Activated CD4-positive, alpha-beta T cell treated with anti-CD3 and anti-CD28 coated beads, Interleukin-2, amount 50 U/mL, for 48 hours (primary cell): ENCODE data around the gene EVA1A.

ENCODE experiments used
- DNase-seq, 2 experiments: peaks; one replicate each; pipeline ENCODE4 v3.0.0-alpha.2; 2020

EVA1A gene

GRCh38 chr2:75560768-75561565 lies at the start of gene EVA1A:
Gene EVA1A (minus strand): TSS chr2:75560939. CDS start chr2:75518140, 42,799 bp downstream.
- peak; percentile 17 to 21 for DNase-seq

- DNase-seq, result no peak
Observed at GRCh38 chr2:75609937-75610508, 49.3 kb upstream of the EVA1A start.

- DNase-seq, result no peak
Observed at GRCh38 chr2:75609334-75609689, 48.6 kb upstream of the EVA1A start.

- peak; percentile 51 to 57 for DNase-seq
Observed at GRCh38 chr2:75608684-75609333, 48.1 kb upstream of the EVA1A start.

GRCh38 chr2:75607988-75608683 lies 47.4 kb upstream of the EVA1A start:
- no peak for DNase-seq

GRCh38 chr2:75607400-75607798 lies 46.7 kb upstream of the EVA1A start:
- DNase-seq, result no peak

- no peak for DNase-seq
Observed at GRCh38 chr2:75606761-75607399, 46.1 kb upstream of the EVA1A start.

GRCh38 chr2:75605770-75606529 lies 45.2 kb upstream of the EVA1A start:
- no peak for DNase-seq

- no peak for DNase-seq
Observed at GRCh38 chr2:75604484-75604883, 43.7 kb upstream of the EVA1A start.

GRCh38 chr2:75603477-75603876 lies 42.7 kb upstream of the EVA1A start:
- no peak for DNase-seq

GRCh38 chr2:75602724-75603342 lies 42.1 kb upstream of the EVA1A start:
- no peak for DNase-seq

- no peak for DNase-seq
Observed at GRCh38 chr2:75600461-75601011, 39.8 kb upstream of the EVA1A start.

GRCh38 chr2:75598589-75599155 lies 37.9 kb upstream of the EVA1A start:
- DNase-seq, result no peak

GRCh38 chr2:75597949-75598348 lies 37.2 kb upstream of the EVA1A start:
- no peak for DNase-seq

- no peak for DNase-seq
Observed at GRCh38 chr2:75596784-75597183, 36.0 kb upstream of the EVA1A start.

- no peak for DNase-seq
Observed at GRCh38 chr2:75595541-75596395, 35.0 kb upstream of the EVA1A start.

- no peak for DNase-seq
Observed at GRCh38 chr2:75594596-75594995, 33.9 kb upstream of the EVA1A start.

GRCh38 chr2:75592888-75593287 lies 32.1 kb upstream of the EVA1A start:
- DNase-seq, result no peak

- no peak for DNase-seq
Observed at GRCh38 chr2:75592030-75592429, 31.3 kb upstream of the EVA1A start.
